GM21390 (cell line): ENCODE measurements around the gene FUNDC1.
"Not testable (repeated sequence)": the region's sequence is repeated elsewhere in the genome, so short reads cannot be mapped to it uniquely, and the experiment has no call there.

Experiments used
- ATAC-seq: cut with Tn5 transposase; IDR thresholded peaks from one replicate; pipeline ENCODE4 v1.9.1; 2021; ENCODE audit not compliant: unreplicated experiment

FUNDC1 gene, protein sequence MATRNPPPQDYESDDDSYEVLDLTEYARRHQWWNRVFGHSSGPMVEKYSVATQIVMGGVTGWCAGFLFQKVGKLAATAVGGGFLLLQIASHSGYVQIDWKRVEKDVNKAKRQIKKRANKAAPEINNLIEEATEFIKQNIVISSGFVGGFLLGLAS

DNA sequence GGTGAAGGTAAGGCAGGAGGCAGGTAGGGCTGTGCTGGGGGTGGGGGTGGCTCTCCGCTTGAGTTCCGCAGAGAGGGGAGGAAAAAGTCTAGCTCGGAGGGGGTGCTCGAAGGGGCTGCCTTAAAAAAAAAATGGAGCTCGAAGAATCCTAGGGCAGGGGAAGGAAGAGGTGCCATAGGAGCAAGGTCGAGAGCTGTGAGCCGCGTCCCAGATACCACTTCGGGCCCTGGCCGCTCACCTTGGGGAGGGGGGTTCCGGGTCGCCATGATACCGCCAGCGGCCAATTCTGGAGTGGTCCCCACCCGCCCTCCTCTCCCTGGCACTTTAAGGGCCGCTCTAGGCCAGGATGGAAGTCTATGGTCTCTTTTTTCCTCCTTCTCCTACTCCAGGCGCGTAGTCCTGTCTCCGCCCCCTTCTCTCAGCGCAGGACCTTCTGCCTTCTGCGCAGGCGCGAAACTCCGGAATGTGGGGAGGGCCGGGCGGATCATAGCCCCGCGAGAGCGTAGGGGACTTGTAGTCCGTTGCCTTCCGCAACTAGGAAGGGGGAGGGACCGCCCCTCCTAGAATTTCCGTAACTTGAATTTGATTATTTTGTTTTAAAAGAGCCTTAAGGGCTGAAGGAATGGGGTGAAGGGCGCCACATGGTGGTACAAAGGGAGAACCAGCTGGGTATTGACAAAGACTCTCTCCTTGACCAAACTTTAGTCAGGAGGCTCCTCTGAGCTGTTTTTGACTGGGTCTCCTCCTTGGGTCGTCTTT lies at the start of gene FUNDC1:
TSS of gene FUNDC1 (minus strand) at position 293 of the 759 bp plus-strand sequence. CDS start at position 266, 27 bp downstream.
- ATAC-seq: peak; percentile 98

DNA sequence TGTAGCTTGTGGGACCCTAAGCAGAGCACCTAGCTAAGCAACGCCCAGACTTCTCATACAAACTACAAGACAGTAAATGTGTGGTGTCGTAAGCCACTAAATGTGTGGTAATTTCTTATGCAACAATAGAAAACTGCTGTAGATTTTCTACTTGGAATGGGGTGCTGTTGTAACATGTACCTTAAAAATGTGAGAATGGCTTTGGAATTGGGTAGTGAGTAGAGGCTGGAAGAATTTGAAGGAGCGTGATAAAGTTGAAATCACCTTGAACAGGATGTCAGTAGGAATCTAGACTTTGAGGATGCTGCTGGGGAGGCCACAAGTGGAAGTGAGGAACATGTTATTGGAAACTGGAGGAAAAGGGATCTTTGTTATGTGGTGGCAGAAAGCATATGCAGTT lies 43.2 kb upstream of the FUNDC1 start:
- ATAC-seq: no peak

DNA sequence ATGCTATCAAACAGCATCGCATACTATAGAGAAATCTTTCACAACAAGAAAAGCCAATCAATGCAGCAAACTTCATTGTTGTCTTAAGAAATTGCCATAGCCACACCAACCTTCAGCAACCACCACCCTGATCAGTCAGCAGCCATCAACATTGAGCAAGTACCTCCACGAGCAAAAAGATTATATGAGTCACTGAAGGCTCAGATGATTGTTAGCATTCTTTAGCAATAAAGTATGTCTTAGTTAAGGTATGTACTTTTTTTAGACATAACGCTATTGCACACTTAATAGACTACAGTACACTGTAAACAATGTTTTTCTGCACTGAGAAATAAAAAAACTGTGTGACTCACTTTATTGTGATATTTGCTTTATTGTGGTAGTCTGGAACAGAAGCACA lies 37.8 kb upstream of the FUNDC1 start:
- no peak for ATAC-seq

DNA sequence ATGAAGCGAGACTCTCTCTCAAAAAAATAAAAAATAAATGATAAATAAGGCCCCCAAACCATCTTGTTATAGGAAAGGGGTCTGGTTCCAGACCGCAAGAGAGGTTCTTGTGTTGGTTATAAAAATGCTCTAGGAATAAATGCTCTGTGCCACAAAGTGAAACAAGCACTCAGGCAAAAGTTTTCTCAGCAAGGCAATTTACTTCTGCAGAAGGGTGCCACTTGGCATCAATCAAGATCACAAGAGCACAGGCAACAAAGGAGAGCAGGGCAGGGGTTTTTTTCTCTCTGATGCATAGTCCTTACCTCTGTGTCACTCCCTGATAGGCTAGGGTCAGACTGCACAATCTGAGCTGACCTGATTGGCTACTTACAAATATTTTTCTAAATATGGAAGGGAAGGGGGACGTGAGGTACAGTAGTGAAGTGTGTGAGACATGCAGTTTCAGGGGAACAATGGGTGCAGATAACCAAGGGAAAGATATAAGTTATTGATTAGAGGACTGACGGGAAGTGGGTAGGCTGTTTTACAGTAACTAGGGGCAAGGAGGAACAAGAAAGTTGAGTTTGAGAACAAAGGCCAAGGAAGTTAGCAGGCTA lies 29.8 kb upstream of the FUNDC1 start:
- no peak for ATAC-seq

DNA sequence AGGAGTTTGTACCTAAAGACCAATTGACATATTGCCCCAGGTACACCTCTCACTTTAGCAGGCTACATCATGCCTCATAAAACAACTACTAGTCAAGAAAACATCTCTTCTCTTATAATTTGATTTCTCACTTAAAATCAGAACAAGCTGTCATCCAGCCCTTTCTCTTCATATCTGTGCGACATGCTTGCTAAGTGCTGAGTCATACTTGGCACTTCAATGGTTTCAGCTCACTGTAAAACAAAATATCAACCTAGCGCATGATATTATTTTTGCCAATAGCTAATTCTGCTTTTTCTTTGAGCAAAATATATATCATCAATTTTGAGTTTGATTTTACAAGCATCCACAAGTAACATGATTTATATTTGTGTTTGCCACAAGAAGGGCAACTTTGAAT lies 27.9 kb upstream of the FUNDC1 start:
- ATAC-seq: no peak

DNA sequence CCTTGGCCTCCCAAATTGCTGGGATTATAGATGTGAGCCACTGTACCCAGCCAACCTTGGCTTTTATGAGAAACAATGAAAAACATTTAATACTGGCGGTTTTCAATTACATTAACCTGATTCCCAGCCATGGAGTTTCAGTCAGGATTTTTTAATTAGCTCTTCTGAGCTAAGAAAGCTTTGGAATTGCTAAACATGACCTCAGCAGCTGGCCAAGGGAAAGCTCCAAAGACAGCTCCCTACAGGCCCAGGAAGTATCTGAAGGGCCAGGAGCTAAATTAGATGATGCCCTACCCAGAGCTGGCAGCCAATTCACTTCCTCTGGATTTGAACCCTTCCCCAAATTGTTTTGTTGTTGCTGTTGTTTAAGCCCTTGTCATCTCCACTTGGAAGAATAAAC lies 26.5 kb upstream of the FUNDC1 start:
- ATAC-seq: no peak

DNA sequence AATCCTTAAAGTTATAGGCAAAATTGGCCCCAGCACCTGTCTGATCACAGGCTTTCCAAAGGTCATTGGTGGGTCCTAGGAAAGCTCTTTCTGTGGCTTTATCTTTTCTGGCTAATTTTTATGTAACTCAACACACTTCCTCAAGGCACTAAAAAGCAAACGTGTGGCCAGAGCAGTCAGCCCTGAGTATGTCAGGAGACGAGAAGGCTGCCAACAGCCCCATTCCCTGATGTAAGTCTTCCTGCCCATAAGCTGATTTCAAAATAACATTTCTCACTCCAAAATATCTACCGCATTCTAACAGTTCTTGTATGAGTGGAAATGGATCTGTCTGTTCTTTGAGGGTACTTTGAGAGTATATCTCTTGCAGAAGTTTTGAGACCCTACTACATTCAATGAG lies 25.5 kb upstream of the FUNDC1 start:
- no peak for ATAC-seq

DNA sequence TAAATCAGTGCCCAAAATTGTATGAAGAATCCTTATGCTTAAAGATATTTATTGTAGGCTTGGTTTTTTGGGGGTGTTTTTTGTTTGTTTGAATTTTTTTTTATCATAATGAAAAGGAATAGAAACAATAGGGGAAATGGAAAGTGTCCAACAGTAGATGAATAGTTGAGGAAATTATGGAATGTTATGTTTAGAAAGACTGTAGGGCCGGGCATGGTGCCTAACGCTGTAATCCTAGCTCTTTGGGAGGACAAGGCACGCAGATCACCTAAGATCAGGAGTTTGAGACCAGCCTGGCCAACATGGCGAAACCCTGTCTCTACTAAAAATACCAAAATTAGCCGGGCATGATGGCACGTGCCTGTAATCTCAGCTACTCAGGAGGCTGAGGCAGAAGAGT lies 19.2 kb upstream of the FUNDC1 start:
- ATAC-seq: not testable (repeated sequence)

DNA sequence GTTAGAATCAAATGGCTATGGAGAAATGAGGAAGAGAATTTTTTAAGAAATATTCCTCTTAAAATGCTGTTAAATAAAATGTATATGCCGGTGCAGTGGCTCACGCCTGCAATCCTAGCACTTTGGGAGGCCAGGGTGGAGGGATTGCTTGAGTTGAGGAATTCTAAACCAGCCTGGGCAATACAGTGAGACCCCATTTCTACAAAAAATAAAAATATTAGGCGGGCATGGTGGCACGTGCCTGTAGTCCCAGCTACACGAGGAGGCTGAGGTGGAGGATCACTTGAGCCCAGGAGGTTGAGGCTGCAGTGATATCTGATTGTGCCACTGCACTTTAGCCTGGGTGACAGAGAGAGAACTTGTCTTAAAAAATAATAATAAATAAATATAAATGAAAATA lies 7.9 kb upstream of the FUNDC1 start:
- no peak for ATAC-seq

DNA sequence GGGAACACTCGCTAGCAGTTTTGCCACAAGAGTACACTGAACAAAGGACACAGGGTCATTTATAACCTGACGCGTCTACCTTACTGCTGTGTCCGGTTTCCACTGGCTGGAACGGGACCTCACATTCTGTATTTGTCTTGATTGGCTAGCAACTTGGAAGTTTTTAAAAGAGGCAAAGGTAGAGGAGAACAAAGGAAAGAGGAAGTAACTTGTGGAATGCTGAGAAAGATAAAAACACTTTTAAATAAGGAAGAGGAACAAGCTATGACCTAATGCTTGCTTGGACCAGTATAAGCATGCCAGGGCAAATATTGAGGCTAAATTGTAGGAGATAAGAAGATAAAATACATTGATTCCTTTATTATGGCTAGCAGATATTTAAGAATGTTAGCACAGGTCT lies 2.8 kb upstream of the FUNDC1 start:
- not testable (repeated sequence) for ATAC-seq

DNA sequence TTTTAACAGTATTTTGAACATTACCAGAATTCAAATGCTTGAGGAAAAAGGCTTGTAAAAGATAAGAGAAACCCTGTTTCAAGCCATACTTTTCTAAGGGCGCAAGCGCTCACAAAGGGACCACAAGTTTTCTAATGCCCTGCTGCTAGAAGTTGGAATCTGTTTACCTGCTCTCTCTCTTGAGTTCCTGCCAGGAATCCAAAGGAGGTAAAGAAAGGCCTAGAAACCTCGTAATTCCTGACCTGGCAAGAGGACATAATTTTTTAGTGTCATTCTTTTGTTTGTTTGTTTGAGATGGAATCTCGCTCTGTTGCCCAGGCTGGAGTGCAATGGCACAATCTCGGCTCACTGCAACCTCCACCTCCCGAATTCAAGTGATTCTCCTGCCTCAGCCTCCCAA lies 1.4 kb upstream of the FUNDC1 start:
- ATAC-seq: no peak

DNA sequence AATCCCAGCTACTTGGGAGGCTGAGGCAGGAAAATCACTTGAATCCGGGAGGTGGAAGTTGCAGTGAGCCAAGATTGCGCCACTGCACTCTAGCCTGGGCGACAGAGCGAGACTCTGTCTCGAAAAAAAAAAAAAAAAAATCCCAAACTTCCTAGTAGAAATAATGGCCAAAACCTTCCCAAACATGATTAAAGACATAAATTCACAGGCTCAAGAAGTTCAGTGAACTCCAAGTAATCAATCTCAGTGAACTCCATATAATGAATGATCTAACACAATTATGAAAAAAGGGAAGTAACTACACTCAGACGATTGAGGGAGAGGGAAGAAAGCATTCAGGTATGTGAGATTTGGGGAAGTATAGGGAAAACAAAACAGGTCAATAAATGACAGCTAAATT lies 6.5 kb downstream of the FUNDC1 start:
- no peak for ATAC-seq

DNA sequence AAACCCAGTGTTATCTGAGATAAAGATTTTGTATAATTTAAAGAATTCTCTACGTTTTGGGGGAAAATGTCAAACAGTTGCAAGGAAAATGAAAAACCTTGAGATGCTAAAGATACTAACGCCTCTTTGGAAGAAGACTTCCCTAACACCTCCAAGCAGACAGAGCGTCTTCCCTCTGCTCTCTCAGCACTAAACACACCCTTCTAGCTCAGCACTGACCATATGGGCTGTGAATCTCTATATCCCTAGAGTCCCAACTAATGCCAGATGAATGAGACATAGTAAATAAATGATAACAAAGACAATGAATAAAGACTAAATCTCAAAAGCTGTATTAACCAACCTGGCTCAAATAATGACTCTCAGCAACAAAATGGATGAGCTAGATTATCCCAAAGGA lies 13.3 kb downstream of the FUNDC1 start:
- ATAC-seq: no peak

DNA sequence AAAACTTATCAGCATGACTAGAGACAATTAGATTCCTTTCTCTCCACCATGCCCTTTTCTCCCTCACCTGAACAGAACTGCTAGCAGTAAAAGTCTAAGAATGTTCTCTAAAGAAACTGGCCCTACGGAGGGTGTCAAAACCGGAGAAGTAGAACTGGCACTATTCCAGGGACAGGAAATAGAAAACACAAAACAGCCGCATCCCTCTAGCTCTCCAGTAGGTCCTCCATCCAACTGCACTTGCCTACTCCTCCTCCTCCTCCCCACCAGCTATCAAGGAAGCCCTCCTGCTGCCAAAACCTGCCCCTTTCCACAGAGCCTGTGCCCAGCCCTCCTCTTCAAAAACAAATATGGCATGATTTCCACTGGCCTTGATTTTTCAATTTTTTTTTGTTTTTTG lies 28.4 kb downstream of the FUNDC1 start:
- no peak for ATAC-seq

DNA sequence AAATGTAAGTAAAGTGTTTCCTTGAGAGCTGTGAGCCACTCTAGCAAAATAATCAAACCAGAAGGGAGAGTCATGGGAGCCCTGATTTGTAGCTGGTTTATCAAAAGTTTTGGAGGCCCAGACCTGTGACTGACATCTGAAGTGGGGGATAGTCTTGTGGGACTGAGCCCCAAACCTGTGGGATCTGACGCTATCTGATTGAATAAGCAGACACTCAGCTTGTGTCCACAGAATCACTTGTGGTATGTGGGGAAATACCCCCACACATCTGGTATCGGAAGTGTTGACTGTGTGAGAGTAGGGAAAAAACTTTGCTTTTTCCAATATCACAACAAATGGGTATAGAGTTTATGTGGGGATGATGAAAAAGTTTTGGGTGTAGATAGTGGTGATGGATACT lies 35.4 kb downstream of the FUNDC1 start:
- no peak for ATAC-seq

DNA sequence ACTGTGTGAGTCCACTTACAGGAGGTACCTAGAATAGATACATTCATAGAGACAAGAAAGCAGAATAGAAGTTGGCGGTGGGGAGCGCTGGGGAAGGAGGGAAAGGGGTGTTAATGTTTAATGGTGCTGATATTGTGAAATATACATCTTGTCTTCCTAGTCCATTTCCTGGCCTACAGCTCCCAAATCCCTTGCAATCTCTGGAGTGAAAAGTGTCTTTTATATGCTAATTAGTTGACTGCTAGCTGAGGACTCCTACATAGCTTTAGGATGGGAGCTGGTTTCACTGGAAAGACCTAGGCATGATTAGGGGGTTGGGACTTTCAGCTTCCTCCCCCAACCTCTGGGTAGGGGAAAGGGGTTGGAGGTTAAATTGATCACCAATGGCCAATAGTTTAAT lies 36.0 kb downstream of the FUNDC1 start:
- ATAC-seq: no peak

DNA sequence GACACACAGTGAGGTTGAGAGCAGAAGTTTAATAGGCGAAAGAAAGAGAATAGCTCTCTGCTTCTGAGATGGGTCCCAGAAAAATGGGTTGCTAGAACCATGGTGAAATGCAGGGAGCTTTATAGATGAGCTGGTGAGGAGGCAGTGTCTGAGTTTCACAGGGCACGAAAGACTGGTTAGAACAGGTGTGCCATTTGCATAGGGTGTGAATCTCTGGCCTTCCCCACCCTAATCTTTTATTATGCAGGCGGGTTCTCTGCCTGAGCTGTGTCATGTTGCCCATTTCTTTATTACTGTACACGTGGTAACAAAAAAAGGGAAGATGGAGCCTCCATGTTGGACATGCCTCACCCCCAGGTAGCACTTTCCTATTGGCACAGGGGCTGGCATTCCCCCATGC lies 39.1 kb downstream of the FUNDC1 start:
- no peak for ATAC-seq

DNA sequence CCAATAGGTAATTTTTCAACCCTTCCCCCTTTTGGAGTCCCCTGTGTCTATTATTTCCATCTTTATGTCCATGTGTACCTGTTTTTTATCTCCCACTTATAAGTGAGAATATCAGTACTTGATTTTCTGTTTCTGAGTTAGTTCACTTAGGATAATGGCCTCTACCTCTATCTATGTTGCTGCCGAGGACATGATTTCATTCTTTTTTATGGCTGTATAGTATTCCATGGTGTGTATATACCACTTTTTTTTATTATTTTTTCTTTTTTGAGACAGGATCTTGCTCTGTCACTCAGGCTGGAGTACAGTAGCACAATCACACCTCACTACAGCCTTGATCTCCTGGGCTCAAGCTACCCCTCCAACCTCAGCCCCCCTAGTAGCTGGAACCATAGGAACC lies 47.6 kb downstream of the FUNDC1 start:
- no peak for ATAC-seq

DNA sequence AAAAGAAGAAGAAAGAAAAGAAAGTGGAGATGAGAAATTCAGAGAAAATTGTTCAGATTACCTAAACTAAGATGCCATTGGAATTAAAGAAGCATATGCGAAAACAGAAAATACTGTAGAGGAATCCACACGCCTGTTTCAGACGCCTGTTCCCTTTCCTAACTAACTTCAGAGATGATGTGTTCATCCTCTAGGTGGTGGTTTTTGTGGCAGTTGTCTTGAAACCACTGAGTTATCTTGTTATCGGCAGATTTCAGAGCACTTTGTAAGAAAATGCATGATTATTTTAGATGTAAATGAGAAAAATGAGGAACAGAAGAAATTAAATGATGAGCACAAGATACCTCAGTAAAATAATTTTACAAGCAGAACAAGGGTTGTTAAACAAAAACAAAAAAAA lies 48.3 kb downstream of the FUNDC1 start:
- no peak for ATAC-seq

DNA sequence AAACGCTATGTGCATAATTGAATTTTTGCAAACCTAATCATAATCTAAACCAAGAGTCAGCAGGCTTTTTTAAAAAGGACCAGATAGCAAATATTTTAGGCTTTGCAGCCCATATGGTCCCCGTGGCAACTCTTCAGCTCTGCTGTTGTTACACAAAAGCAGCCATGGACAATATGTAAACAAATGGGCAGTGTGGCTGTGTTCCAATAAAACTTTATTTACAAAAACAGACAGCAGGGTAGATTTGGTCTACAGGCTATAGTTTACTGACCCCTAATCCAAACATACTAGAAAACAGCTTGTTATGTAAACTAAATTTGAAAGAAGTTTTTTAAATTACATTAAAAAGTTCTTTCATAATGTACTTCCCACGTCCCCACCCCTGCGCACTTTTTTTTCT lies 53.1 kb downstream of the FUNDC1 start:
- ATAC-seq: no peak

DNA sequence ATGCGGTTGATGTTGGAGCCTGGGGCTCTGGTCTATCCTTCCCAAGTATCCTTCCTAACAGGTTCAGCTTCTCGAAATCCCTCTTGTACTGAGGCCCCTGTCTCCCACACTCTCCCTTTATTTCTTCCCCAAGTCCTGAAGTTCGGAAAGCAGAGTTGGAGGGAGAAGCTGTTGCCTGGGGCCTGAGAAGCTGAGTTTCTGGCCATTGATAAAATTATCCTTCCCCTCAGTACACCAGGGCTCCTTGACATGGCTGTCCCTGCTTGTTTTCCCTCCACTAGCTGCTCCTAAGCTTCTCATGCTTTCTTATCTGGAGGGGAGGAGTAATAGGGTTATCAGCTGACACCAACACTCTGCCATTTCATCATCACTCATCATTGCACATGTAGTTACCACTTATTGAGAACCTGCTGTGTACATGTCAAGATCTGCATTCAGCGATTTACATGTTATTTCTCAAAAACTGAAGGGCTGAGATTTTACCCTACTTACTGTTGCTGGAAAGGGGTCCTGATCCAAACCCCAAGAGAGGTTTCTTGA lies 58.0 kb downstream of the FUNDC1 start:
- no peak for ATAC-seq

DNA sequence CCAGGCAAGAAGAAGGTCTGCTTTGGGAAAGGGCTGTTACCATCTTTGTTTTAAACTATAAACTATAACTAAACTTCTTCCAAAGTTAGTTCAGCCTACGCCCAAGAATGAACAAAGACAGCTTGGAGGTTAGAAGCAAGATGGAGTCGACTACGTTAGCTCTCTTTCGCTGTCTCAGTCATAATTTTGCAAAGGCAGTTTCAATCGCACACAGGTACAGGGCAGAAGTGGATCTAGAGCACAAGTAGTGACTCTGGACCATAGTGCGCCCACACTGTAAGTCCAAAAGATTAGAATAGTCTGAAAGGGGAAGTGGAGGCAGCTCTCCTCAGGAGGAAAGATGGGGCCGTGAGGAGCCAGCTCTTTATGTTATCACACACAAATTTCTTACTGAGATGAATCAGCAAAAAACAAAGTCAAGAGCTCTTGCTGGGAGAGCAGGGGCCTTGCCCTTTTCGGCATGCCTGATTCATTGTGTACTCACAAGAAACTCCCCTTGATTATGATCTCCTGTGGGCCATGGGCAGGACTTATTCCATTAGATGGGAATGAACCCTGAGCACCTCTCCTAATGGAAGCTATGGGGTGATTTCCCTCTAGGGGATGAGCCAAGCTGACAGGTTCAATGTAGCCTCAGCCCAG lies 58.6 kb downstream of the FUNDC1 start:
- no peak for ATAC-seq
